Measurements from ENCODE around the gene CEP170B. TPM values are rescaled to one million over a fixed set of nuclear protein-coding genes. Genes with fewer than 3 reads are reported as not detected.
A peak's percentile ranks its signal among the peaks of the same experiment; 100 is the strongest.

The CEP170B gene
- total and polyA plus RNA-seq, 9 of the 15 experiments (the other 6 are each of a cell fraction or from before 2014, with no cell fraction given), result 0.01 to 10.2 (median 2.2) TPM

DNA sequence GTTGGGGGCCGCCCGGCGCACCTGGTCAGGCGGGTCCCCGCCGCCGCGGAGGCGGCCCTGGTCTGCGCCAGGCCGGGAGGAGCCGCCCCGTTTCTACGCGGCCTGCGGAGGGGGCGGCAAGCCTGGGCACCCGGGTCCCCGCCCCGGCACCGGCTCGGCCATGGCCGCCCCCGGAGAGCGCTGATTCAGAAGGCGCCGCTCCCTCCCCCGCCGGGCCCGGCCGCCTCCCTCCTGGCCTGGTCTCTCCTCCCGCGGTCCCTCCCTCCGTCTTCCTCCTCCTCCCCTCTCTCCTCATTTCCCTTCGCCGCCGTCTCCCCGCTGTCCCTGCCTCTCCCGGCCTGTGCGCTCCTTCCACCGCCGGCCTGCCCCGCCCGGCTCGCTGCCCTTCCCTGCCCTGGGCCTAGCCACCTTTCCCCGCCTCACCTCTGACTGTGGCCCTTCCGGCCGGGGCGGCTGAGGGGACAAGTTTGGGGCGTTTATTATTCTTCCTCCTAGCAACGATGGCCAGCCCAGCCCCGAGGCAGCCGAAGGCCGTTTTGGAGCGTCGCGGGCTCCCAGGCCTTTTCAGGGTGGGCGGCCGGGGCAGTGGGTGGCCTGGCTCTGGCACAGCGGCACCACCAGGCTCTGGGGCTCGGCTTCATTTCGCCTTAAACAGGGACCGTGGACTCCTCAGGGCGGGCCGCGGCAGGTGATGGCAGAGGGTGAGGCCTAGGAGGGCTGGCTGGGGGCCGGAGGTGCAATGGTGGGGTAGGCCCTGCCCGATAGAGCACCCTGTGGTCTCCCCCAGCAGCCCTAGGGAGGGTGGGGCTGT, 768 bp downstream of the CEP170B start (continued):
- TF ChIP-seq, protein P1, sequence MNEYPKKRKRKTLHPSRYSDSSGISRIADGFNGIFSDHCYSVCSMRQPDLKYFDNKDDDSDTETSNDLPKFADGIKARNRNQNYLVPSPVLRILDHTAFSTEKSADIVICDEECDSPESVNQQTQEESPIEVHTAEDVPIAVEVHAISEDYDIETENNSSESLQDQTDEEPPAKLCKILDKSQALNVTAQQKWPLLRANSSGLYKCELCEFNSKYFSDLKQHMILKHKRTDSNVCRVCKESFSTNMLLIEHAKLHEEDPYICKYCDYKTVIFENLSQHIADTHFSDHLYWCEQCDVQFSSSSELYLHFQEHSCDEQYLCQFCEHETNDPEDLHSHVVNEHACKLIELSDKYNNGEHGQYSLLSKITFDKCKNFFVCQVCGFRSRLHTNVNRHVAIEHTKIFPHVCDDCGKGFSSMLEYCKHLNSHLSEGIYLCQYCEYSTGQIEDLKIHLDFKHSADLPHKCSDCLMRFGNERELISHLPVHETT (CRISPR knock-in tag; conservative IDR thresholded peaks at IDR 0.05 in 1 of 2, IDR thresholded peaks at IDR 0.05 in 1 of 2), result no peak
- TF ChIP-seq, protein P2, sequence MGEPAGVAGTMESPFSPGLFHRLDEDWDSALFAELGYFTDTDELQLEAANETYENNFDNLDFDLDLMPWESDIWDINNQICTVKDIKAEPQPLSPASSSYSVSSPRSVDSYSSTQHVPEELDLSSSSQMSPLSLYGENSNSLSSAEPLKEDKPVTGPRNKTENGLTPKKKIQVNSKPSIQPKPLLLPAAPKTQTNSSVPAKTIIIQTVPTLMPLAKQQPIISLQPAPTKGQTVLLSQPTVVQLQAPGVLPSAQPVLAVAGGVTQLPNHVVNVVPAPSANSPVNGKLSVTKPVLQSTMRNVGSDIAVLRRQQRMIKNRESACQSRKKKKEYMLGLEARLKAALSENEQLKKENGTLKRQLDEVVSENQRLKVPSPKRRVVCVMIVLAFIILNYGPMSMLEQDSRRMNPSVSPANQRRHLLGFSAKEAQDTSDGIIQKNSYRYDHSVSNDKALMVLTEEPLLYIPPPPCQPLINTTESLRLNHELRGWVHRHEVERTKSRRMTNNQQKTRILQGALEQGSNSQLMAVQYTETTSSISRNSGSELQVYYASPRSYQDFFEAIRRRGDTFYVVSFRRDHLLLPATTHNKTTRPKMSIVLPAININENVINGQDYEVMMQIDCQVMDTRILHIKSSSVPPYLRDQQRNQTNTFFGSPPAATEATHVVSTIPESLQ (CRISPR knock-in tag; IDR thresholded peaks at IDR 0.05), result no peak
- TF ChIP-seq, protein P3, sequence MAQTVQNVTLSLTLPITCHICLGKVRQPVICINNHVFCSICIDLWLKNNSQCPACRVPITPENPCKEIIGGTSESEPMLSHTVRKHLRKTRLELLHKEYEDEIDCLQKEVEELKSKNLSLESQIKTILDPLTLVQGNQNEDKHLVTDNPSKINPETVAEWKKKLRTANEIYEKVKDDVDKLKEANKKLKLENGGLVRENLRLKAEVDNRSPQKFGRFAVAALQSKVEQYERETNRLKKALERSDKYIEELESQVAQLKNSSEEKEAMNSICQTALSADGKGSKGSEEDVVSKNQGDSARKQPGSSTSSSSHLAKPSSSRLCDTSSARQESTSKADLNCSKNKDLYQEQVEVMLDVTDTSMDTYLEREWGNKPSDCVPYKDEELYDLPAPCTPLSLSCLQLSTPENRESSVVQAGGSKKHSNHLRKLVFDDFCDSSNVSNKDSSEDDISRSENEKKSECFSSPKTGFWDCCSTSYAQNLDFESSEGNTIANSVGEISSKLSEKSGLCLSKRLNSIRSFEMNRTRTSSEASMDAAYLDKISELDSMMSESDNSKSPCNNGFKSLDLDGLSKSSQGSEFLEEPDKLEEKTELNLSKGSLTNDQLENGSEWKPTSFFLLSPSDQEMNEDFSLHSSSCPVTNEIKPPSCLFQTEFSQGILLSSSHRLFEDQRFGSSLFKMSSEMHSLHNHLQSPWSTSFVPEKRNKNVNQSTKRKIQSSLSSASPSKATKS (CRISPR knock-in tag; IDR thresholded peaks at IDR 0.05), result no peak
- TF ChIP-seq, protein P4, sequence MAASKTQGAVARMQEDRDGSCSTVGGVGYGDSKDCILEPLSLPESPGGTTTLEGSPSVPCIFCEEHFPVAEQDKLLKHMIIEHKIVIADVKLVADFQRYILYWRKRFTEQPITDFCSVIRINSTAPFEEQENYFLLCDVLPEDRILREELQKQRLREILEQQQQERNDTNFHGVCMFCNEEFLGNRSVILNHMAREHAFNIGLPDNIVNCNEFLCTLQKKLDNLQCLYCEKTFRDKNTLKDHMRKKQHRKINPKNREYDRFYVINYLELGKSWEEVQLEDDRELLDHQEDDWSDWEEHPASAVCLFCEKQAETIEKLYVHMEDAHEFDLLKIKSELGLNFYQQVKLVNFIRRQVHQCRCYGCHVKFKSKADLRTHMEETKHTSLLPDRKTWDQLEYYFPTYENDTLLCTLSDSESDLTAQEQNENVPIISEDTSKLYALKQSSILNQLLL (CRISPR knock-in tag; IDR thresholded peaks at IDR 0.05; ENCODE audit: borderline replicate concordance), result no peak
- TF ChIP-seq, protein P5, sequence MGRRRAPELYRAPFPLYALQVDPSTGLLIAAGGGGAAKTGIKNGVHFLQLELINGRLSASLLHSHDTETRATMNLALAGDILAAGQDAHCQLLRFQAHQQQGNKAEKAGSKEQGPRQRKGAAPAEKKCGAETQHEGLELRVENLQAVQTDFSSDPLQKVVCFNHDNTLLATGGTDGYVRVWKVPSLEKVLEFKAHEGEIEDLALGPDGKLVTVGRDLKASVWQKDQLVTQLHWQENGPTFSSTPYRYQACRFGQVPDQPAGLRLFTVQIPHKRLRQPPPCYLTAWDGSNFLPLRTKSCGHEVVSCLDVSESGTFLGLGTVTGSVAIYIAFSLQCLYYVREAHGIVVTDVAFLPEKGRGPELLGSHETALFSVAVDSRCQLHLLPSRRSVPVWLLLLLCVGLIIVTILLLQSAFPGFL (CRISPR knock-in tag; IDR thresholded peaks at IDR 0.05), result no peak
- TF ChIP-seq NEUROD1 (IDR thresholded peaks at IDR 0.05; ENCODE audit: borderline replicate concordance, low read depth, low read length, partially characterized antibody) (no peak), TBP (optimal IDR thresholded peaks at IDR 0.05; ENCODE audit: low read depth, low read length) (peak; percentile 7), RHOXF2B (CRISPR knock-in tag; conservative IDR thresholded peaks at IDR 0.05) (no peak), CBX3 (IDR thresholded peaks at IDR 0.05; ENCODE audit: borderline replicate concordance in 1 of 2, low read length in 2 of 2) (no peak), ZNF75A (CRISPR knock-in tag; IDR thresholded peaks at IDR 0.05) (no peak), FOXK2 (conservative IDR thresholded peaks at IDR 0.05 in 1 of 2, IDR thresholded peaks at IDR 0.05 in 1 of 2; ENCODE audit: low read depth in 2 of 2) (no peak), EZH2 (IDR thresholded peaks at IDR 0.05; ENCODE audit: borderline replicate concordance, low read depth, low read length) (no peak), FOXJ2 (tag; IDR thresholded peaks at IDR 0.05) (no peak), ZNF263 (CRISPR knock-in tag; IDR thresholded peaks at IDR 0.05; ENCODE audit: borderline replicate concordance) (peak; percentile 79), HDGF (IDR thresholded peaks at IDR 0.05) (no peak)
- TF ChIP-seq, protein P6, sequence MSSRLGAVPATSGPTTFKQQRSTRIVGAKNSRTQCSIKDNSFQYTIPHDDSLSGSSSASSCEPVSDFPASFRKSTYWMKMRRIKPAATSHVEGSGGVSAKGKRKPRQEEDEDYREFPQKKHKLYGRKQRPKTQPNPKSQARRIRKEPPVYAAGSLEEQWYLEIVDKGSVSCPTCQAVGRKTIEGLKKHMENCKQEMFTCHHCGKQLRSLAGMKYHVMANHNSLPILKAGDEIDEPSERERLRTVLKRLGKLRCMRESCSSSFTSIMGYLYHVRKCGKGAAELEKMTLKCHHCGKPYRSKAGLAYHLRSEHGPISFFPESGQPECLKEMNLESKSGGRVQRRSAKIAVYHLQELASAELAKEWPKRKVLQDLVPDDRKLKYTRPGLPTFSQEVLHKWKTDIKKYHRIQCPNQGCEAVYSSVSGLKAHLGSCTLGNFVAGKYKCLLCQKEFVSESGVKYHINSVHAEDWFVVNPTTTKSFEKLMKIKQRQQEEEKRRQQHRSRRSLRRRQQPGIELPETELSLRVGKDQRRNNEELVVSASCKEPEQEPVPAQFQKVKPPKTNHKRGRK (tag; IDR thresholded peaks at IDR 0.05), result no peak

All from K562 (cell line).